AG09309 (cell line): ENCODE data around the gene TRMT112.
"Not testable (repeated sequence)": the region's sequence is repeated elsewhere in the genome, so short reads cannot be mapped to it uniquely, and the experiment has no call there.

ENCODE experiments used
- DNase-seq: peaks from one replicate; pipeline ENCODE4 v3.0.0-alpha.2; 2010; ENCODE audit warnings: low read depth
- H3K4me3 ChIP-seq: 2 replicates; pipeline ENCODE4 v1.5.1; 2011; ENCODE audit warnings: mild to moderate bottlenecking, low read depth, low read length, moderate library complexity; ENCODE audit not compliant: control insufficient read depth
- TF ChIP-seq, protein P1 (sequence below): IDR thresholded peaks from 2 replicates; pipeline ENCODE4 v1.5.1; 2011; ENCODE audit warnings: mild to moderate bottlenecking, low read depth, low read length, inconsistent platforms; ENCODE audit not compliant: insufficient read depth, control insufficient read depth; ENCODE audit errors: missing control alignments

TRMT112 gene

GRCh38 chr11:64331569-64332371 lies 14.4 kb upstream of the TRMT112 start:
- H3K4me3 ChIP-seq, result no peak overlapping the region
- peak; percentile 63 for DNase-seq
- TF ChIP-seq, protein P1, sequence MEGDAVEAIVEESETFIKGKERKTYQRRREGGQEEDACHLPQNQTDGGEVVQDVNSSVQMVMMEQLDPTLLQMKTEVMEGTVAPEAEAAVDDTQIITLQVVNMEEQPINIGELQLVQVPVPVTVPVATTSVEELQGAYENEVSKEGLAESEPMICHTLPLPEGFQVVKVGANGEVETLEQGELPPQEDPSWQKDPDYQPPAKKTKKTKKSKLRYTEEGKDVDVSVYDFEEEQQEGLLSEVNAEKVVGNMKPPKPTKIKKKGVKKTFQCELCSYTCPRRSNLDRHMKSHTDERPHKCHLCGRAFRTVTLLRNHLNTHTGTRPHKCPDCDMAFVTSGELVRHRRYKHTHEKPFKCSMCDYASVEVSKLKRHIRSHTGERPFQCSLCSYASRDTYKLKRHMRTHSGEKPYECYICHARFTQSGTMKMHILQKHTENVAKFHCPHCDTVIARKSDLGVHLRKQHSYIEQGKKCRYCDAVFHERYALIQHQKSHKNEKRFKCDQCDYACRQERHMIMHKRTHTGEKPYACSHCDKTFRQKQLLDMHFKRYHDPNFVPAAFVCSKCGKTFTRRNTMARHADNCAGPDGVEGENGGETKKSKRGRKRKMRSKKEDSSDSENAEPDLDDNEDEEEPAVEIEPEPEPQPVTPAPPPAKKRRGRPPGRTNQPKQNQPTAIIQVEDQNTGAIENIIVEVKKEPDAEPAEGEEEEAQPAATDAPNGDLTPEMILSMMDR, result peak; percentile 84

- DNase-seq, result no peak
- no peak overlapping the region for H3K4me3 ChIP-seq
- TF ChIP-seq, protein P1, result no peak
Observed at GRCh38 chr11:64330888-64331287, 13.5 kb upstream of the TRMT112 start.

DNA sequence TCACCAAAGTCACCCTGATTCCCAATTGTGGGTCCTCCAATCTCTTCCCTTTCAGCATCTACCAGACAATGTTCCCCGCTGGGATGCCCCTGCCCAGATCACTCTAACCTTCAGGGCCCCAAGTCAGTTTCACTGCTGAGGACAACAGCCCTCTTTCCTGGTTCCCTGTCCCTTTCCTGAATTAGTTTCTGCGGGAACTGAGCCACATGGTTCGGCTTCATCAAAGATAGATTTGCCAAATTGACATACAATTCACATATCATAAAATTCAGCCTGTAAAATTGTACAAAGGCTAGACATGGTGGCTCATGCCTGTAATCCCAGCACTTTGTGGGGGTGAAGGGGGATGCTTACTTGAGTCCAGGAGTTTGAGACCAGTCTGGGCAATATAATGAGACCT lies 10.6 kb upstream of the TRMT112 start:
- DNase-seq, result no peak
- TF ChIP-seq, protein P1, result no peak
- H3K4me3 ChIP-seq, result no peak overlapping the region

- TF ChIP-seq, protein P1, result no peak
- no peak overlapping the region for H3K4me3 ChIP-seq
- no peak for DNase-seq
Observed at GRCh38 chr11:64327375-64327774, 10.0 kb upstream of the TRMT112 start.

DNA sequence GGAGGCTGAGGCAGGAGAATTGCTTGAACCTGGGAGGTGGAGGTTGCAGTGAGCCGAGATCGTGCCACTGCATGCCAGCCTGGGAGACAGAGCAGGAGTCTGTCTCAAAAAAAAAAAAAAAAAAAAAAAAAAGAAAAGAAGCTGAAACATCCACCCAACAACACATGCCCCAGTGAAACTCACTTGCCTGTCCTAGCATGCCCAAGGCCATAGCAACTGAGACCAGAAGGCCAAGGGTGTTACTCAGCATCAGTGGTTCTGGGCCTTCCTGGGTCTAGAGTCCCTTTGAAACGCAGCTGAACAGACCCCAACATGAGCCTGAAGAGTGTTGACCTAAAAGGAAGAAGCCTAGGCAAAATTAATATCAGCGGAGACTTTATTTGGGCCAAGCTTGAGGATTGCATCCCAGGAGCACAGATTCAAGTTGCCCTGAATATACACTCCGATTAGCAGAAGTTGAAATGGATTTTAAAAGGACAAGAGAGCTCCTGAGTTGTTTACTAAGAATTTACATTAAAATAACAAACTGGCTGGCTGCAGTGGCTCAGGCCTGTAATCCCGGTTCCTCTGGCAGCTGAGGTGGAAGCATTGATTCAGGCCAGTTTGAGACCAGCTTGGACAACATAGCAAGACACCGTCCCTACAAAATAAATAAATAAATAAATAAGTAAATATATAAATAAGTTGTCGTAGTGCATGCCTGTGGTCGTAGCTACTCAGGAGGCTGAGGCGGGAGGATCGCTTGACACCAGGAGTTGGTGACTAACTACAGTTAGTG lies 7.5 kb upstream of the TRMT112 start:
- DNase-seq, result no peak
- TF ChIP-seq, protein P1, result no peak
- H3K4me3 ChIP-seq, result no peak overlapping the region

- H3K4me3 ChIP-seq, result not testable (repeated sequence)
Observed at GRCh38 chr11:64323984-64324383, 6.6 kb upstream of the TRMT112 start.

DNA sequence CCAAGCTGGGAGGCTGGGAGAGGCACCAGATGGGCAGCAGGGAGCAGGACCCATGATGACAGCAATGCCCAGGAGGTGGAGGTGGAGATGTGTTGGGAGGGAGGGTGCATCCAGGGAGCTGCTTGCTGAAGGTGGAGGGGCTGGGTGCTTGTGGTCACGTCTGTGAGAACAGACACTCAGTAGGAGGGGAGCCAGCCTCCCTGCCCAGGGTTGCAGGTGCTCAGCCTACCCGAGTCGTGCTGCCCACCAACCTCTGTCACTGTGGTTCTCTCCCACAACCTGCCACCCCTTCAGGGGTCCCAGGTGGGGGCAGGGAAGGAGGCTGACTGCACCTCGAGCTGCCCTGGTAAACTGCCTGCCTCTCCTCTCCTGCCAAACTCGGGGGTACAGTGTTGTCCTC lies 6.0 kb upstream of the TRMT112 start:
- no peak overlapping the region for H3K4me3 ChIP-seq
- no peak for DNase-seq
- TF ChIP-seq, protein P1, result no peak

More at GRCh38 chr11:64323984-64324383, 6.6 kb upstream of the TRMT112 start:
- not testable (repeated sequence) for DNase-seq
